ENCODE measurements around the gene PIK3R1.

- TF ChIP-seq CEBPB (IDR thresholded peaks at IDR 0.05), result no peak
- TF ChIP-seq ZBTB7A (IDR thresholded peaks at IDR 0.05; ENCODE audit: low read depth), result no peak
- TF ChIP-seq EP300 (IDR thresholded peaks at IDR 0.05; ENCODE audit: borderline replicate concordance), result no peak
- no peak for TF ChIP-seq EGR1 (IDR thresholded peaks at IDR 0.05)
- no peak for TF ChIP-seq REST (IDR thresholded peaks at IDR 0.05; ENCODE audit: low read depth)
- TF ChIP-seq MAX (IDR thresholded peaks at IDR 0.05), result no peak
- no peak for TF ChIP-seq USF1 (IDR thresholded peaks at IDR 0.05)
- TF ChIP-seq TCF12 (IDR thresholded peaks at IDR 0.05; ENCODE audit: low read depth), result no peak
- no peak for TF ChIP-seq RAD21 (IDR thresholded peaks at IDR 0.05; ENCODE audit: low read depth)
- no peak for TF ChIP-seq FOXM1 (IDR thresholded peaks at IDR 0.05; ENCODE audit: borderline replicate concordance, low read depth)
- no peak for TF ChIP-seq NFIC (IDR thresholded peaks at IDR 0.05)
These were observed 37.9 kb upstream of the PIK3R1 start for GRCh38 chr5:68177676-68178075.
